ENCODE data around the gene TMCO5A.

DNA sequence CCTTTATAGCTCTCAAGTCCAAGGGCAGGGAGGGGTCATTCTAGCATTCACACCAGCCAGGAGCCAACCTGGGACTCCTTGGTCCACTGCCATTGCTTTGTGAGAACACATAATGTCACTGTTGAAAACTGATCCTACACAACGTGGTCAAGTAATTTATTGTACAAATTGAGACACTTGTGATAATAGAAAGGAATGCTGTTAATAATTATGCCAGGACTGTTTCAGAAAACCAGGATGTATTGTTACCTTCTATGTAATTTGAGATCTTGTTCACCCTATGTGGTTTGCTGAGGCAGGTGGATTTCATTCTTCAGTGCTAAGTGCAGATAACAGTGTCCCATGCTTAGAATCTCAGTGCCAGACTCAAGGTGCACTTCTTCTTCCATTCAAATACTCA is 33.3 kb downstream of the TMCO5A start:
- TF ChIP-seq, protein P1, sequence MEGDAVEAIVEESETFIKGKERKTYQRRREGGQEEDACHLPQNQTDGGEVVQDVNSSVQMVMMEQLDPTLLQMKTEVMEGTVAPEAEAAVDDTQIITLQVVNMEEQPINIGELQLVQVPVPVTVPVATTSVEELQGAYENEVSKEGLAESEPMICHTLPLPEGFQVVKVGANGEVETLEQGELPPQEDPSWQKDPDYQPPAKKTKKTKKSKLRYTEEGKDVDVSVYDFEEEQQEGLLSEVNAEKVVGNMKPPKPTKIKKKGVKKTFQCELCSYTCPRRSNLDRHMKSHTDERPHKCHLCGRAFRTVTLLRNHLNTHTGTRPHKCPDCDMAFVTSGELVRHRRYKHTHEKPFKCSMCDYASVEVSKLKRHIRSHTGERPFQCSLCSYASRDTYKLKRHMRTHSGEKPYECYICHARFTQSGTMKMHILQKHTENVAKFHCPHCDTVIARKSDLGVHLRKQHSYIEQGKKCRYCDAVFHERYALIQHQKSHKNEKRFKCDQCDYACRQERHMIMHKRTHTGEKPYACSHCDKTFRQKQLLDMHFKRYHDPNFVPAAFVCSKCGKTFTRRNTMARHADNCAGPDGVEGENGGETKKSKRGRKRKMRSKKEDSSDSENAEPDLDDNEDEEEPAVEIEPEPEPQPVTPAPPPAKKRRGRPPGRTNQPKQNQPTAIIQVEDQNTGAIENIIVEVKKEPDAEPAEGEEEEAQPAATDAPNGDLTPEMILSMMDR (conservative IDR thresholded peaks at IDR 0.05), result no peak
- no peak for TF ChIP-seq EZH2 (IDR thresholded peaks at IDR 0.05; ENCODE audit: low read depth)
